Smooth muscle cell (in vitro differentiated cells): Measurements from ENCODE around the gene MRPL12. TPM values are rescaled to one million over a fixed set of nuclear protein-coding genes. Genes with fewer than 3 reads are reported as not detected.

Experiments
- DNase-seq: peaks from one replicate; lab custom pipeline; 2025; ENCODE audit not compliant: unreplicated experiment; lab: John Stamatoyannopoulos, UW
- H2AFZ ChIP-seq: fragments of 200-600 bp; sonication (generic); 2 replicates; pipeline ENCODE4 v1.6.0; 2016; ENCODE audit warnings: antibody characterized with exemption, low read depth, mild to moderate bottlenecking
- H3F3A ChIP-seq: fragments of 200-600 bp; sonication (generic); 2 replicates; pipeline ENCODE4 v1.6.0; 2017; ENCODE audit warnings: antibody characterized with exemption, low read depth
- H3K27ac ChIP-seq: fragments of 200-600 bp; sonication (generic); 2 replicates; pipeline ENCODE4 v1.5.1; 2016; ENCODE audit warnings: low read depth, mild to moderate bottlenecking
- H3K27me3 ChIP-seq: fragments of 200-600 bp; sonication (generic); 2 replicates; pipeline ENCODE4 v1.6.1; 2016; ENCODE audit warnings: low read depth, mild to moderate bottlenecking
- H3K36me3 ChIP-seq: fragments of 200-600 bp; sonication (generic); 2 replicates; pipeline ENCODE4 v1.5.1; 2016; ENCODE audit warnings: low read depth
- H3K4me1 ChIP-seq: fragments of 200-600 bp; sonication (generic); 2 replicates; pipeline ENCODE4 v1.5.1; 2016; ENCODE audit warnings: low read depth
- H3K4me2 ChIP-seq: fragments of 200-600 bp; sonication (generic); 2 replicates; pipeline ENCODE4 v1.6.0; 2016; ENCODE audit warnings: mild to moderate bottlenecking
- H3K4me3 ChIP-seq: fragments of 200-600 bp; sonication (generic); 2 replicates; pipeline ENCODE4 v1.5.1; 2016; ENCODE audit warnings: mild to moderate bottlenecking
- H3K79me2 ChIP-seq: fragments of 200-600 bp; sonication (generic); 2 replicates; pipeline ENCODE4 v1.6.0; 2016; ENCODE audit warnings: low read depth, mild to moderate bottlenecking
- H3K9ac ChIP-seq: fragments of 200-600 bp; sonication (generic); 2 replicates; pipeline ENCODE4 v1.6.0; 2016; ENCODE audit warnings: low read depth
- H3K9me3 ChIP-seq: fragments of 200-600 bp; sonication (generic); replicated peaks from 2 replicates; pipeline ENCODE4 v1.5.1; 2016; ENCODE audit warnings: low read depth
- H4K20me1 ChIP-seq: fragments of 200-600 bp; sonication (generic); 2 replicates; pipeline ENCODE4 v1.6.0; 2016; ENCODE audit warnings: low read depth
- WGBS: methylation state at CpG from one replicate; pipeline ENCODE4 v1.1.7; 2016; ENCODE audit warnings: low lambda C conversion rate; 5-methylcytosine and 5-hydroxymethylcytosine counted together
- polyA plus RNA-seq: library from polyadenylated mRNA; unstranded; fragments of >200 nt; fragmentation: Nextera tagmentation; extraction: Ambion mirVana; gene quantifications from 2 replicates; pipeline ENCODE4 v1.2.1, GENCODE V29; 2016
- total RNA-seq: library from RNA; depleted of rRNA; stranded (reverse); fragments of >200 nt; gene quantifications from 2 replicates; pipeline ENCODE4 v1.2.3, GENCODE V29; 2014
- TF ChIP-seq, protein P1 (sequence below): fragments of 200-600 bp; sonication (generic); IDR thresholded peaks from 2 replicates; pipeline ENCODE4 v1.5.1; 2017; ENCODE audit warnings: borderline replicate concordance, mild to moderate bottlenecking, antibody characterized with exemption; ENCODE audit not compliant: insufficient read depth, poor library complexity, severe bottlenecking

MRPL12 gene
- total and polyA plus RNA-seq, 2 experiments from 2014 or later, result 22.2 to 83.6 TPM

DNA sequence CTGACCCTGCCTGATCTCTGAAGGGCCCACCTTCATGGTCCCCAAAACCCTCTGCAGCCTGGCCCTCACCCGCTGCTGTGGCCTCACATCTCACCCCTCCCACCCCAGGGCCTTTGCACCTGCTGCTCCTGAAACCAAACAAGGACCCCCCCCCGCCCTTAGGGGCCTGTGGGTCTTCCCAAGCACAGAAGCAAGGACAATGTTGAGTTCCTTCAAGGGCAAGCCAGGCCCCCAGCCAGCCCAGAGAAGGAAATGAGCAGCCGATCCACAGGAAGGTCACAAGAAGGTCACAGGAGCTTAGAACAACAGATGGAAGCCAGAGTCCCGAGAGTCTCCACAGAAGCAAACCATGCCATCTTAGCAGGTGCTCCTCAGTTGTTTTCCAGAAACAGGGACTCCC lies 46.3 kb upstream of the MRPL12 start:
- DNase-seq, result no peak
- H3K79me2 ChIP-seq, result no peaks in the 10 kb centered on the region
- H3K9ac ChIP-seq, result no peak overlapping the region
- no peaks in the 10 kb centered on the region for H3K9me3 ChIP-seq
- H4K20me1 ChIP-seq, result no peaks in the 10 kb centered on the region
- TF ChIP-seq, protein P1, sequence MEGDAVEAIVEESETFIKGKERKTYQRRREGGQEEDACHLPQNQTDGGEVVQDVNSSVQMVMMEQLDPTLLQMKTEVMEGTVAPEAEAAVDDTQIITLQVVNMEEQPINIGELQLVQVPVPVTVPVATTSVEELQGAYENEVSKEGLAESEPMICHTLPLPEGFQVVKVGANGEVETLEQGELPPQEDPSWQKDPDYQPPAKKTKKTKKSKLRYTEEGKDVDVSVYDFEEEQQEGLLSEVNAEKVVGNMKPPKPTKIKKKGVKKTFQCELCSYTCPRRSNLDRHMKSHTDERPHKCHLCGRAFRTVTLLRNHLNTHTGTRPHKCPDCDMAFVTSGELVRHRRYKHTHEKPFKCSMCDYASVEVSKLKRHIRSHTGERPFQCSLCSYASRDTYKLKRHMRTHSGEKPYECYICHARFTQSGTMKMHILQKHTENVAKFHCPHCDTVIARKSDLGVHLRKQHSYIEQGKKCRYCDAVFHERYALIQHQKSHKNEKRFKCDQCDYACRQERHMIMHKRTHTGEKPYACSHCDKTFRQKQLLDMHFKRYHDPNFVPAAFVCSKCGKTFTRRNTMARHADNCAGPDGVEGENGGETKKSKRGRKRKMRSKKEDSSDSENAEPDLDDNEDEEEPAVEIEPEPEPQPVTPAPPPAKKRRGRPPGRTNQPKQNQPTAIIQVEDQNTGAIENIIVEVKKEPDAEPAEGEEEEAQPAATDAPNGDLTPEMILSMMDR, result no peak
- peaks cover 3% of the 10 kb centered on the region for H3K4me1 ChIP-seq
- H3F3A ChIP-seq, result no peaks in the 10 kb centered on the region
- H2AFZ ChIP-seq, result no peak overlapping the region
- 94% methylated on average over 4 of the region's 4 CpGs for WGBS
- no peak overlapping the region for H3K4me2 ChIP-seq
- no peaks in the 10 kb centered on the region for H3K27me3 ChIP-seq
- no peak overlapping the region for H3K4me3 ChIP-seq
- H3K36me3 ChIP-seq, result no peaks in the 10 kb centered on the region
- H3K27ac ChIP-seq, result no peak overlapping the region

DNA sequence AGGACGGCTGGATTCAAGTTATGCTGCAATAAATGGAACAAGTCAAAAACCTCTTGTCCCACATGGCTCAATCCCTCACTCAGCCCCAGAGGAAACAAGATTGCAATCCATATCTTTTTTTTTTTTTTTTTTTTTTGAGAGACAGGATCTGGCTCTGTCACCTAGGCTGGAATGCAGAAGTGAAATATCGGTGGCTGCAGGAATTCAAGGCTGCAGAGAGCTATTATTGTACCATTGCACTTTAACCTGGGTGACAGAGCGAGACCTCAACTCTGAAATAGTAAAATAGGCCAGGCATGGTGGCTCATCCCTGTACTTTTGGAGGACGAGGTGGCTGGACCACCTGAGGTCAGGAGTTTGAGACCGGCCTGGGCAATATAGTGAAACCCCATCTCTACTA lies 44.1 kb upstream of the MRPL12 start:
- Histone ChIP-seq H2AFZ (no peak overlapping the region), H3K79me2 (no peaks in the 10 kb centered on the region), H3K9ac (no peak overlapping the region), H3K4me1 (no peaks in the 10 kb centered on the region), H3K4me2 (no peak overlapping the region), H3K4me3 (no peak overlapping the region), H3K9me3 (no peaks in the 10 kb centered on the region), H3K27me3 (no peaks in the 10 kb centered on the region), H4K20me1 (no peaks in the 10 kb centered on the region), H3K36me3 (no peaks in the 10 kb centered on the region), H3K27ac (no peak overlapping the region), H3F3A (no peaks in the 10 kb centered on the region)
- 87% methylated on average over 5 of the region's 5 CpGs for WGBS
- TF ChIP-seq, protein P1, result no peak
- DNase-seq, result no peak

DNA sequence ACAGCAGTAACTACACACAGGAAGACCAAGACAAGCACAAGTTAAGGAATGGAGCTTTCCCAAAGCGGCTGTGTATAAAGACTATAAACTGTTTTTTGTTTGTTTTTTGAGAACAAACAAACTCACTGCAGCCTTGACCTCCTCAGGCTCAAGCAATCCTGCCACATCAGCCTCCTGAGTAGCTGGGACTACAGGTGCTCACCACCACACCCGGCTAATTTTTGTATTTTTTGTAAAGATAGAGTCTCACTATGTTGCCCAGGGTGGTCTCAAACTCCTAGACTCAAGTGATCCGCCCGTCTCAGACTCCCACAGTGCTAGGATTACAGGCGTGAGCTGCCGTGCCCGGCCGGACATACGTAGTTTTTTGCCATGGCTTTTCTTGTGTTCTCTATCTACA lies 42.7 kb upstream of the MRPL12 start:
- Histone ChIP-seq H3K9me3 (no peaks in the 10 kb centered on the region), H3K27me3 (no peaks in the 10 kb centered on the region), H3K4me1 (no peaks in the 10 kb centered on the region), H3K36me3 (no peaks in the 10 kb centered on the region), H3K27ac (no peak overlapping the region), H3K4me3 (no peak overlapping the region), H3F3A (no peaks in the 10 kb centered on the region), H3K79me2 (peaks cover 10% of the 10 kb centered on the region), H3K9ac (no peak overlapping the region), H4K20me1 (no peaks in the 10 kb centered on the region), H3K4me2 (no peak overlapping the region), H2AFZ (no peak overlapping the region)
- no peak for DNase-seq
- WGBS, result 94% methylated on average over 9 of the region's 9 CpGs
- TF ChIP-seq, protein P1, result no peak

DNA sequence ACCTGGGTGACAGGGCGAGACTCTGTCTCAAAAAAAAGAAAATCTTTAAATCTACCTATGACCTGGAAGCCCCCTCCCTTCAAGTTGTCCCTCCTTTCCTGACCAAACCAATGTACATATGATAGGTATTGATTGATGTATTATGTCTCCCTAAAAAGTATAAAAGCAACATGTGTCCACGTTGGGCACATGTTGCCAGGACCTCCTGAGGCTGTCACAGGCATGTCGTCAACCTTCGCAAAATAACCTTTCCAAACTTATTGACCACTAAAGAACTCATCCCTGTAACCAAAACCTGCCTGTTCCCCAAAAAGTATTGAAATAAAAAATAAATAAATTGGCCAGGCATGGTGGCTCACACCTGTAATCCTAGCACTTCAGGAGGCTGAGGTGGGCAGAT lies 41.2 kb upstream of the MRPL12 start:
- Histone ChIP-seq H3K27me3 (no peaks in the 10 kb centered on the region), H3K27ac (no peak overlapping the region)
- TF ChIP-seq, protein P1, result no peak

More for the DNA sequence above, 41.2 kb upstream of the MRPL12 start:
- no peaks in the 10 kb centered on the region for H3K9me3 ChIP-seq
- H3K79me2 ChIP-seq, result peaks cover 13% of the 10 kb centered on the region
- peaks cover under 1% of the 10 kb centered on the region for H3K4me1 ChIP-seq
- no peaks in the 10 kb centered on the region for H3K36me3 ChIP-seq
- no peaks in the 10 kb centered on the region for H3F3A ChIP-seq
- H3K4me3 ChIP-seq, result no peak overlapping the region
- 96% methylated on average over 4 of the region's 4 CpGs for WGBS
- H2AFZ ChIP-seq, result no peak overlapping the region
- no peaks in the 10 kb centered on the region for H4K20me1 ChIP-seq
- no peak for DNase-seq
- no peak overlapping the region for H3K4me2 ChIP-seq
- no peak overlapping the region for H3K9ac ChIP-seq
